Neuronal stem cell (in vitro differentiated cells): ENCODE data around the gene TPRG1L.

Experiments
- DNase-seq: peaks from one replicate; pipeline ENCODE4 v3.0.0-alpha.2; 2013; ENCODE audit warnings: low spot score
- H2AFZ ChIP-seq: one replicate; pipeline ENCODE4 v1.6.1; 2013; ENCODE audit warnings: mild to moderate bottlenecking, low read length, inconsistent platforms
- H2AK5ac ChIP-seq: 2 replicates; pipeline ENCODE4 v1.6.1; 2013; ENCODE audit warnings: low read depth, mild to moderate bottlenecking, inconsistent platforms, low read length, moderate library complexity, mixed read lengths
- H2BK120ac ChIP-seq: 2 replicates; pipeline ENCODE4 v1.6.1; 2013; ENCODE audit warnings: low read depth, mild to moderate bottlenecking, inconsistent platforms, low read length, moderate library complexity, mixed read lengths
- H2BK12ac ChIP-seq: one replicate; pipeline ENCODE4 v1.6.1; 2013; ENCODE audit warnings: low read length, inconsistent platforms
- H2BK15ac ChIP-seq: 2 replicates; pipeline ENCODE4 v1.6.1; 2013; ENCODE audit warnings: mild to moderate bottlenecking, low read length, inconsistent platforms, mixed read lengths
- H2BK5ac ChIP-seq: one replicate; pipeline ENCODE4 v1.6.1; 2013; ENCODE audit warnings: inconsistent platforms, mild to moderate bottlenecking, low read length, moderate library complexity
- H3K14ac ChIP-seq: one replicate; pipeline ENCODE4 v1.6.1; 2013; ENCODE audit warnings: low read length, inconsistent platforms
- H3K18ac ChIP-seq: 2 replicates; pipeline ENCODE4 v1.6.1; 2013; ENCODE audit warnings: low read length, inconsistent platforms
- H3K23ac ChIP-seq: 2 replicates; pipeline ENCODE4 v1.6.1; 2013; ENCODE audit warnings: low read depth, mild to moderate bottlenecking, mixed read lengths, low read length, inconsistent platforms; ENCODE audit not compliant: poor library complexity
- H3K27ac ChIP-seq: replicated peaks from 3 replicates; pipeline ENCODE4 v1.5.1; 2013; ENCODE audit warnings: low read length, inconsistent platforms
- H3K27me3 ChIP-seq, 3 experiments: 2 replicates each; pipeline ENCODE4 v1.6.1; 2013; ENCODE audit warnings: low read length in 3 of 3, mild to moderate bottlenecking in 2 of 3, inconsistent platforms in 1 of 3, low read depth in 1 of 3, mixed read lengths in 1 of 3, moderate library complexity in 1 of 3; ENCODE audit not compliant: control insufficient read depth in 3 of 3, insufficient read depth in 3 of 3
- H3K36me3 ChIP-seq, 2 donors: replicated peaks in 1 of 2; 2 replicates each; pipeline ENCODE4 v1.6.1; 2013; ENCODE audit warnings: low read length in 2 of 2; ENCODE audit not compliant: control insufficient read depth in 2 of 2, insufficient read depth in 2 of 2
- H3K4ac ChIP-seq: 2 replicates; pipeline ENCODE4 v1.6.1; 2013; ENCODE audit warnings: inconsistent platforms, mild to moderate bottlenecking, low read length, moderate library complexity
- H3K4me1 ChIP-seq, 2 donors: 1 replicate in 1 of 2; 2 replicates in 1 of 2; pipeline ENCODE4 v1.6.1; 2013; ENCODE audit warnings: low read length in 2 of 2, low read depth in 1 of 2; ENCODE audit not compliant: control insufficient read depth in 2 of 2, insufficient read depth in 1 of 2
- H3K4me2 ChIP-seq: one replicate; pipeline ENCODE4 v1.6.1; 2013; ENCODE audit warnings: mild to moderate bottlenecking, low read length, inconsistent platforms; ENCODE audit not compliant: insufficient read depth, poor library complexity, severe bottlenecking
- H3K4me3 ChIP-seq, 2 donors: 2 replicates each; pipeline ENCODE4 v1.5.1; 2013; ENCODE audit warnings: low read length in 2 of 2, mild to moderate bottlenecking in 2 of 2, inconsistent platforms in 1 of 2, moderate library complexity in 1 of 2
- H3K79me1 ChIP-seq: one replicate; pipeline ENCODE4 v1.6.1; 2013; ENCODE audit warnings: low read depth, mild to moderate bottlenecking, inconsistent platforms, low read length, moderate library complexity
- H3K9ac ChIP-seq: one replicate; pipeline ENCODE4 v1.6.1; 2013; ENCODE audit warnings: mild to moderate bottlenecking, low read depth, low read length, inconsistent platforms; ENCODE audit not compliant: poor library complexity
- H3K9me3 ChIP-seq, 2 donors: replicated peaks in 1 of 2; 2 replicates each; pipeline versions ENCODE3 to v1.6.1; 2013; ENCODE audit warnings: low read length in 2 of 2, mild to moderate bottlenecking in 2 of 2, inconsistent platforms in 1 of 2, low read depth in 1 of 2, mixed read lengths in 1 of 2, moderate library complexity in 1 of 2; ENCODE audit not compliant: control insufficient read depth in 2 of 2, insufficient read depth in 1 of 2
- H4K8ac ChIP-seq: one replicate; pipeline ENCODE4 v1.6.1; 2013; ENCODE audit warnings: low read depth, mild to moderate bottlenecking, inconsistent platforms, low read length, moderate library complexity
- H4K91ac ChIP-seq: one replicate; pipeline ENCODE4 v1.6.1; 2013; ENCODE audit warnings: low read length, low read depth, mild to moderate bottlenecking, inconsistent platforms; ENCODE audit not compliant: poor library complexity
- WGBS, 2 donors: extraction: QIAGEN DNeasy Blood & Tissue Kit; methylation state at CpG; one replicate each; pipeline ENCODE4 v1.1.7; 2013; ENCODE audit warnings: missing lambda C conversion rate in 2 of 2, mixed read lengths in 1 of 2; ENCODE audit not compliant: insufficient read length in 2 of 2, insufficient replicate concordance in 1 of 2; ENCODE audit errors: extremely low coverage in 2 of 2; 5-methylcytosine and 5-hydroxymethylcytosine counted together

The TPRG1L gene

DNA sequence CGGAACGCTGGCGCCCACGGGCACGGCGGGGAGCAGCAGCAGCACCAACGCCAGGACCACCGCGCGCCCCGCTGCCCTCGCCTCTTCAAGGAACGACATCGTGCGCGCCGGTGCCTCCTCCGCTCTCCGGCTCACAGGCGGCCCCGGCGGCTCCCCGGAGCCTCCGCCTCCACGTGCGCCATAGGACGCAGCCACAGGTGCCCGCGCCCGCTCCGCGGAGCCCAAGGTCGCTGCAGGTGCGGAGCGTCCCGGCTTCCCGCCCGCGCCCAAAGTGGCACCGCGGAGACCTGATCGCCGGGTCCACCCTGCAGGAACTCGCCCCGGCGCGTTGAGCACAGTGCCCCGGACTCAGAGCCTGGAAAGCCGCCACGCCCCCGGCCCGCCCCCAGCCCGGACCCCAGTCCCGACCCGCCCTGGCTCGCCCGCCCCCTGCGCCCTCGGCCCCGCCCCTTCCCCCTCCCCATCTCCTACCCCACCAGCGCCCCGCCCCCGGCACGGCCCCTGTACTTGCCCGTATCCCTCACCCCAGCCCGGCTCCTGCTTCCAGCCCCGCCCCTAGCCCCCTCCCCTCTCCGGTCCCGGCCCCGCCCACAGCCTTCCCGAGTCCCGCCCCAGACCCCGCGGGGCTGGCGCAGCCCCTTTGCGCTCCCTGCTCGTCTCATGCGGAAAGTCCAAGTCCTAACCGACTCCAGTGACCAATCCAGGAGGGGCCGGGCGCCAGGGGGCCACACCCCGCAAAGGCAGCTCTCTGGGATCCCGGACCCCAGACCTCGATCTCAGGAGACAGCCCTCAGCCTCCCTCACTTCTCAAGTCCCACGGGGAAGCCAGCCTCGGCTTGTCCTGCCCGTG, 13.4 kb upstream of the TPRG1L start, which contains the start of gene MEGF6:
Gene MEGF6 (minus strand): TSS at position 339 of the 850 bp plus-strand sequence. CDS start 240 bp downstream, at position 99.
- no peak within 1 kb of the TSS for H3K4ac ChIP-seq
- peaks cover 0 to 30% (median 12%) of the 10 kb centered on the region in 3 experiments for H3K27me3 ChIP-seq
- no peaks in the 10 kb centered on the region for H3K9me3 ChIP-seq
- peak within 1 kb of the TSS; percentile 63 for H2BK12ac ChIP-seq
- H4K8ac ChIP-seq, result no peak within 1 kb of the TSS
- H3K4me2 ChIP-seq, result peak within 1 kb of the TSS; percentile 90
- H4K91ac ChIP-seq, result no peak within 1 kb of the TSS
- peak within 1 kb of the TSS; percentile 91 for H2AK5ac ChIP-seq
- peaks cover 24% of the 10 kb centered on the region for H3K79me1 ChIP-seq
- H3K23ac ChIP-seq, result peak within 1 kb of the TSS; percentile 77
- H2BK5ac ChIP-seq, result peak within 1 kb of the TSS; percentile 70
- no peak within 1 kb of the TSS for H3K27ac ChIP-seq
- peak within 1 kb of the TSS; percentile 79 for H3K14ac ChIP-seq
- no peaks in the 10 kb centered on the region for H3K36me3 ChIP-seq
- H2BK120ac ChIP-seq, result peak within 1 kb of the TSS; percentile 27
- peak; percentile 92 for DNase-seq
- H3K9ac ChIP-seq, result peak within 1 kb of the TSS; percentile 99
- peak within 1 kb of the TSS; percentile 94 for H2BK15ac ChIP-seq
- H3K4me1 ChIP-seq, result peaks cover 50 to 57% of the 10 kb centered on the region in 2 donors
- peak within 1 kb of the TSS; percentile 96 for H3K18ac ChIP-seq
- H3K4me3 ChIP-seq, result peak within 1 kb of the TSS; percentile 56 to 92
- peak within 1 kb of the TSS; percentile 78 for H2AFZ ChIP-seq
- no CpG with 5 or more reads among the region's 87 CpGs for WGBS, 2 donors

DNA sequence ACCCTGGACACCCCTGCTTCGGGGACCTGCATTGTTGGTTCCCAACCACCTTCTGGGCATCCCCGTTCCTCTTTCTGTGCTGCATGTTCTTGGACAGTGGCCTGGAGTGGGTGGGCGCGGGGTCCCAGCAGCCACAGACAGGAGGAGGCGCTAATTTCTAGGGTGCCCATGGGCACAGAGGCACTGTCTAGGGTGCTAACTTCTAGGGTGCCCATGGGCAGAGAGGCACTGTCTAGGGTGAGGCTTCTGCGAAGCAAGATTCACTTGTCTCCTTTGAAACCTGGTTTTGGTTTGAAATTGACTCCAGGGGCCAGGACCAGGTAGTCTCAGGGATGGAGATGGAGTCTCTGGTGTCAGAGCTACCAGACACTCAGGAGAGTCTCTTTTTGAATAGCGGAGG, 12.7 kb upstream of the TPRG1L start:
- H3K9ac ChIP-seq, result peak overlapping the region; percentile 14
- H3K4me1 ChIP-seq, result peaks cover 50 to 52% of the 10 kb centered on the region in 2 donors
- no peak overlapping the region for H4K8ac ChIP-seq
- no peak overlapping the region for H3K4ac ChIP-seq
- H3K14ac ChIP-seq, result no peak overlapping the region
- H4K91ac ChIP-seq, result no peak overlapping the region
- H2BK120ac ChIP-seq, result no peak overlapping the region
- peaks cover 0 to 35% (median 12%) of the 10 kb centered on the region in 3 experiments for H3K27me3 ChIP-seq
- H3K36me3 ChIP-seq, result no peaks in the 10 kb centered on the region
- H3K4me3 ChIP-seq, result no peak overlapping the region
- H3K79me1 ChIP-seq, result peaks cover 22% of the 10 kb centered on the region
- H3K27ac ChIP-seq, result no peak overlapping the region
- H3K4me2 ChIP-seq, result peak overlapping the region; percentile 69
- peak overlapping the region; percentile 86 for H3K18ac ChIP-seq
- peak overlapping the region; percentile 12 for H3K23ac ChIP-seq
- peak overlapping the region; percentile 7 for H2BK12ac ChIP-seq
- no CpG with 5 or more reads among the region's 7 CpGs for WGBS, 2 donors
- H3K9me3 ChIP-seq, result no peaks in the 10 kb centered on the region
- peak overlapping the region; percentile 85 for H2AK5ac ChIP-seq
- H2BK5ac ChIP-seq, result peak overlapping the region; percentile 70
- peak overlapping the region; percentile 73 for H2AFZ ChIP-seq
- no peak for DNase-seq
- H2BK15ac ChIP-seq, result peak overlapping the region; percentile 13

DNA sequence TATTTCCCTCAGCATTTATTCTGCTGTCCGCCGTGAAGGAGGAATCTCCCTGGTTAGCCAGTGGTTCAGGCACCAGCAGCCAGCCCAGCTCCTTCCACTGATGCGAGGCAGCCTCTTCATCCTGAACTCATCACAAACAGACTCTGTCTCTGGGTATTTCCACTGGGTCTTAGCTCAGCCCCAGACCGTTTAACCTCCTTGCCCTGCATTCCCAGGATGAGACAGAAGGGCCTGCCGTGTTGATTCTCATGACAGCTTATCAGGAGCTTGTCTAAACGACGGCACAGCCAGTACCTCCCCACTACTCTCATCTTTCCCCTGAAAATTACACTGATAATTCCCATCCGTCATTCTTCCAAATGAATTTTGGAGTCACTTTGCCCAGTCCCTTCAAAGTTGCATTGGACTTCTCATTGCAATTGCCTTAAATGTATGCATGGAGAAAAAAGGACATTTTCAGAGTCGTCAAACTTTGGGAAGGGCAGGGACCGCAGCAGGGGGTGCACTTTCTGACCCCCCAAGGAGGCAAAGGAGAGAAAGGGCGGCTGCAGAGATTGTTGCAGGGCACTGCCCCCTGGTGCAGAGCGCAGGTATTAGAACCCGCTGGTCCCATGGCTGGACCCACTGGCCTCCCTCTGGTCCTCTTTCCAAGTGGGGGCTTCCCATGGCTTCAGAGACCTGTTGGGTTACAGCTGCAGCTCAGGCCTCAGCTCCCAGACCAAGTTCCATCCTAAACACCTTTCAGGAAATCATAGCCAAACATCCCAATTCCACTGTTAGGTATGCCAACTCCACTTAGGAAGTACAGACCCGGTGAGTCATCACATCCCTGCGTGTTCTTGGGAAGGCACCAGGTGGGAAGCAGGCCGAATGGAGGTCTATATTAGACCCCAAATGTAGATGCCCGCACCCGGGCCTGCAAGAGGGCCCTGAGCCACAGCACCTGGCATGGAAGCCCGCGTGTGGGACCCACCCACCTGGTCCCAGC, 9.8 kb upstream of the TPRG1L start:
- Histone ChIP-seq H3K9ac (no peak overlapping the region), H3K27me3 (peaks cover 0 to 53% (median 12%) of the 10 kb centered on the region in 3 experiments), H3K4me3 (no peak overlapping the region)

More for the DNA sequence above, 9.8 kb upstream of the TPRG1L start:
- Histone ChIP-seq H3K23ac (no peak overlapping the region), H2BK5ac (no peak overlapping the region), H2BK12ac (no peak overlapping the region), H4K91ac (no peak overlapping the region), H3K9me3 (no peaks in the 10 kb centered on the region), H3K4me2 (no peak overlapping the region), H2BK120ac (no peak overlapping the region), H2BK15ac (no peak overlapping the region), H3K27ac (no peak overlapping the region), H3K18ac (no peak overlapping the region), H3K4me1 (peaks cover 30 to 40% of the 10 kb centered on the region in 2 donors), H4K8ac (no peak overlapping the region), H3K14ac (no peak overlapping the region), H3K4ac (no peak overlapping the region), H3K79me1 (peaks cover 2% of the 10 kb centered on the region), H3K36me3 (no peaks in the 10 kb centered on the region), H2AK5ac (no peak overlapping the region), H2AFZ (no peak overlapping the region)
- no peak for DNase-seq
- WGBS, 2 donors, result no CpG with 5 or more reads among the region's 20 CpGs
